ENCODE measurements around the gene CTSF. TPM values are rescaled to one million over a fixed set of nuclear protein-coding genes. Genes with fewer than 3 reads are reported as not detected.
A peak's percentile ranks its signal among the peaks of the same experiment; 100 is the strongest.

The CTSF gene
- total RNA-seq, 2 experiments from 2014 or later: 16.0 to 16.8 TPM

DNA sequence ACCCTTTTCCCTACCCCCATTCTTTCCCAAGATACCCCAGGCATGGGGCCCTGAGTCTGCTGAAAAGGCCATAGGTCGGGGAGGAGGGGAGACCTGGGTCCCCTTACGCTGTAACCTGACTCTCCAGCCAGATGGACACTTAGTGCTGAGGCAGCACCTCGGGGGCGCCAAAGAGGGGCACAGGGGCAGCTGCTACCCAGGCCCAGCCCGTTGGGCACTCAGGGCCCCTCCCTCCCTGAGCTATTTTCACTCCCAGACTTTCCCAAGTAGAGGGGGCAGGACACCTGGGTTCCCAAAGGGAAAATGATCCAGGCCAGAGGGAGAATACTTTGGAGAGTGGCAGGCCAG lies 20.8 kb downstream of the CTSF start:
- H3K4me3 Mint-ChIP-seq: peak overlapping the region; percentile 51
- no peak for ATAC-seq (ENCODE audit: poor library complexity)
- no peaks in the 10 kb centered on the region for H3K9me3 ChIP-seq (ENCODE audit: control insufficient read depth in 1 of 2, insufficient read depth in 1 of 2, low read length in 2 of 2)
- CTCF ChIA-PET: no interaction called here
- intact Hi-C loops (cut with DNase I, micrococcal nuclease): loop anchor here (2.0 kb wide), 2 partner anchors 67 to 81 kb away; partner anchors contain the start of genes DPP3 (in 1 of the 2) and PELI3 (in 1 of the 2)
- peaks cover 42% of the 10 kb centered on the region for H3K4me1 ChIP-seq (ENCODE audit: insufficient read depth, low read length)
- TF ChIP-seq, protein P1, sequence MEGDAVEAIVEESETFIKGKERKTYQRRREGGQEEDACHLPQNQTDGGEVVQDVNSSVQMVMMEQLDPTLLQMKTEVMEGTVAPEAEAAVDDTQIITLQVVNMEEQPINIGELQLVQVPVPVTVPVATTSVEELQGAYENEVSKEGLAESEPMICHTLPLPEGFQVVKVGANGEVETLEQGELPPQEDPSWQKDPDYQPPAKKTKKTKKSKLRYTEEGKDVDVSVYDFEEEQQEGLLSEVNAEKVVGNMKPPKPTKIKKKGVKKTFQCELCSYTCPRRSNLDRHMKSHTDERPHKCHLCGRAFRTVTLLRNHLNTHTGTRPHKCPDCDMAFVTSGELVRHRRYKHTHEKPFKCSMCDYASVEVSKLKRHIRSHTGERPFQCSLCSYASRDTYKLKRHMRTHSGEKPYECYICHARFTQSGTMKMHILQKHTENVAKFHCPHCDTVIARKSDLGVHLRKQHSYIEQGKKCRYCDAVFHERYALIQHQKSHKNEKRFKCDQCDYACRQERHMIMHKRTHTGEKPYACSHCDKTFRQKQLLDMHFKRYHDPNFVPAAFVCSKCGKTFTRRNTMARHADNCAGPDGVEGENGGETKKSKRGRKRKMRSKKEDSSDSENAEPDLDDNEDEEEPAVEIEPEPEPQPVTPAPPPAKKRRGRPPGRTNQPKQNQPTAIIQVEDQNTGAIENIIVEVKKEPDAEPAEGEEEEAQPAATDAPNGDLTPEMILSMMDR (IDR thresholded peaks at IDR 0.05): no peak
- no peaks in the 10 kb centered on the region for H3K27me3 Mint-ChIP-seq
- no peaks in the 10 kb centered on the region for H3K9me3 Mint-ChIP-seq
- no peak overlapping the region for H3K4me3 ChIP-seq (ENCODE audit: low read length)
- no peaks in the 10 kb centered on the region for H3K27me3 ChIP-seq (ENCODE audit: control insufficient read depth in 1 of 2, insufficient read depth in 2 of 2, low read length in 2 of 2)
- H3K27ac ChIP-seq (ENCODE audit: low read depth in 1 of 2, low read length in 2 of 2): no peak overlapping the region
- H3K36me3 Mint-ChIP-seq (ENCODE audit: low read depth): peaks cover 11% of the 10 kb centered on the region
- H3K36me3 ChIP-seq (ENCODE audit: insufficient read depth, low read length): peaks cover 4% of the 10 kb centered on the region
- POLR2A ChIA-PET: interaction anchor here (1.2 to 4.8 kb wide), 2 partner anchors 8 to 91 kb away, joined by 3 to 26 read pairs; partner anchors contain the start of gene RBM4
- DNase-seq: no peak
- no peak overlapping the region for H3K27ac Mint-ChIP-seq
- peaks cover 25% of the 10 kb centered on the region for H3K4me1 Mint-ChIP-seq (ENCODE audit: low read depth)

DNA sequence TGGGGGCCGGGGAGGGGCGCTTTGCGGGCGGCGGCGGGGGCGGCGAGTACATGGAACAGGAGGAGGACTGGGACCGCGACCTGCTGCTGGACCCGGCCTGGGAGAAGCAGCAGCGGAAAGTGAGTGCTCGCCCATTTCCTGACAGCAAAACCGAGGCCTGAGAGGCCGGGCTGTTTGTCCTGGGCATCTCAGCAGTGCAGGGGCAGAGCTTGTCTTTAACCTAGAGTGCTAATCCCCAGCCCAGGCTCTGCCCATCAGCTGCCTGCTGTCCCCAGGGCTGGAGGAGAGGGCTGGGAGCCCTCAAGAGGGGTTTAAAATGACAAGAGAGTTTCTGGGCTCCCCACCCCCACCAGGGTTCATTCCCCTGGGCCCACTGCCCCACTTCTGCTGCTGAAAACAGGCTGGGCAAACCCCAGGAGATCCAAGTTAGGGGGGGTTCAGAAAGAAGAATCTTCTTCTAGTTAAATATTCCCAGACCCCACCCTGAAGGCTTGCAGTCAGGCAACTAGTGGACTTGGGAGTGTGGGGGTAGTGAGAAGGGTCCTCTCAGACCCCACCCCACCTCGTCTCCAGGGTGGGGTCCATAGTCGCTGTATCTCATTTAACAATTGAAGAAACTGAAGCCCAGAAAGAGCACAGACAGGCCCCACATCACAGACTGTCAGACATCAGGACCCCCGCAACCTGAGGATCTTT lies 21.3 kb downstream of the CTSF start:
- Histone ChIP-seq H3K4me1 (ENCODE audit: insufficient read depth, low read length) (peaks cover 44% of the 10 kb centered on the region), H3K4me3 (ENCODE audit: low read length) (peak overlapping the region; percentile 76), H3K9me3 (ENCODE audit: control insufficient read depth in 1 of 2, insufficient read depth in 1 of 2, low read length in 2 of 2) (no peaks in the 10 kb centered on the region), H3K27me3 (ENCODE audit: control insufficient read depth in 1 of 2, insufficient read depth in 2 of 2, low read length in 2 of 2) (no peaks in the 10 kb centered on the region), H3K27ac (ENCODE audit: low read depth in 1 of 2, low read length in 2 of 2) (no peak overlapping the region), H3K36me3 (ENCODE audit: insufficient read depth, low read length) (peaks cover 9% of the 10 kb centered on the region)
- no peaks in the 10 kb centered on the region for H3K27me3 Mint-ChIP-seq
- peak overlapping the region; percentile 90 for H3K4me3 Mint-ChIP-seq
- intact Hi-C loops (cut with DNase I, micrococcal nuclease): loop anchor here (2.0 kb wide), 2 partner anchors 66 to 80 kb away; partner anchors contain the start of genes DPP3 (in 1 of the 2) and PELI3 (in 1 of the 2)
- ATAC-seq (ENCODE audit: poor library complexity): no peak
- CTCF ChIA-PET: interaction anchor here (1.7 kb wide), 1 partner anchor 108 kb away, joined by 6 read pairs; the partner anchor contains the start of gene MRPL11
- POLR2A ChIA-PET: interaction anchor here (1.2 to 4.8 kb wide), 12 partner anchors 8 to 175 kb away, joined by 3 to 26 read pairs (median 9); partner anchors contain the start of genes BBS1, CTSF, DPP3 and MRPL11
- peaks cover 30% of the 10 kb centered on the region for H3K4me1 Mint-ChIP-seq (ENCODE audit: low read depth)
- no peaks in the 10 kb centered on the region for H3K9me3 Mint-ChIP-seq
- H3K36me3 Mint-ChIP-seq (ENCODE audit: low read depth): peaks cover 16% of the 10 kb centered on the region
- no peak for DNase-seq
- no peak overlapping the region for H3K27ac Mint-ChIP-seq
- TF ChIP-seq, protein P1 (IDR thresholded peaks at IDR 0.05): no peak

DNA sequence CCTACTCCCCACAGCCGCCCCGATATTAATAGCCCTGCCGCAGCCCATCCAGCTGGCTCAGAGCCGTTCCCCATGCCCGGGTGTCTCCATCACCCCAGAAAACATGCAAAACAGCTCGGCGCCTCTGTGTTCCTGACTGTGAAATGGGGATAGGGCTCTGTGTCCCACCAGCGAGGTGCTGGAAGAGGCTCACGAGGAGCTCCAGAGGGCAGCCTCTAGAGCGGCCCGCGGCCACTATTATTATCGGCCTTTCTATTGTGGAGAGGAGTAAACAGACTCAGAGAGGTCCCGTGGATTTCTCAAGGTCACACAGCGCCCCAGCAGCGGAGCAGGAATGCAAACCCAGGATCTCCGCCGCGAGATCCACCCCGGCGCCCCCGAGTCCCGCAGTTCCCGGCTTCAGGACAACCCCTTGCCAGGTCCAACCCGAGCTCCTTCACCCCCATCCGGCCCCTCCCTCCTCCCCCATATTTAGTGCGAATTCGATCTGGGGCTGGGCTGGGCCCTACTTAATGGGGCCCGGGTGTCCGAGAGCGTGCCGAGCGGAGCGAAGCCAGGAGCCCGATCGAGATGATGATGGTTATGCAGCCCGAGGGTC lies 21.9 kb downstream of the CTSF start, which contains the start of gene ACTN3:
ACTN3 (plus strand) TSS at position 536 of the 598 bp plus-strand sequence; CDS start at position 571, 35 bp downstream.
- Histone ChIP-seq H3K27ac (ENCODE audit: low read depth in 1 of 2, low read length in 2 of 2) (peak within 1 kb of the TSS; percentile 69 to 70), H3K36me3 (ENCODE audit: insufficient read depth, low read length) (peaks cover 15% of the 10 kb centered on the region), H3K4me3 (ENCODE audit: low read length) (peak within 1 kb of the TSS; percentile 76), H3K4me1 (ENCODE audit: insufficient read depth, low read length) (peaks cover 44% of the 10 kb centered on the region), H3K27me3 (ENCODE audit: control insufficient read depth in 1 of 2, insufficient read depth in 2 of 2, low read length in 2 of 2) (no peaks in the 10 kb centered on the region), H3K9me3 (ENCODE audit: control insufficient read depth in 1 of 2, insufficient read depth in 1 of 2, low read length in 2 of 2) (no peaks in the 10 kb centered on the region)
- Mint-ChIP-seq H3K9me3 (no peaks in the 10 kb centered on the region), H3K4me1 (ENCODE audit: low read depth) (peaks cover 36% of the 10 kb centered on the region), H3K27ac (peak within 1 kb of the TSS; percentile 75), H3K4me3 (peak within 1 kb of the TSS; percentile 90), H3K36me3 (ENCODE audit: low read depth) (peaks cover 22% of the 10 kb centered on the region), H3K27me3 (no peaks in the 10 kb centered on the region)
- intact Hi-C loops (cut with DNase I, micrococcal nuclease): loop anchor here (2.0 kb wide), 2 partner anchors 66 to 80 kb away; partner anchors contain the start of genes DPP3 (in 1 of the 2) and PELI3 (in 1 of the 2)
- peak in 4 of 14 experiments; percentile 11 to 49 (median 32) for DNase-seq
- ChIA-PET CTCF (interaction anchor here (1.7 to 1.9 kb wide), 2 partner anchors 108 to 132 kb away, joined by 6 to 12 read pairs; partner anchors contain the start of genes MRPL11 and RBM4B), POLR2A (interaction anchor here (0.9 to 4.8 kb wide), 17 partner anchors 9 to 693 kb away, joined by 3 to 26 read pairs (median 7); partner anchors contain the start of genes BBS1, CTSF, DPP3 and MRPL11)
- ATAC-seq (ENCODE audit: poor library complexity): no peak
- TF ChIP-seq, protein P1 (IDR thresholded peaks at IDR 0.05): no peak

Data from CD4-positive, alpha-beta T cell (primary cell).